Stomach (tissue), 9 donors: ENCODE results near the gene EIF4G3. TPM values are rescaled to one million over a fixed set of nuclear protein-coding genes. Genes with fewer than 3 reads are reported as not detected.
A peak's percentile ranks its signal among the peaks of the same experiment; 100 is the strongest.
"Not testable (repeated sequence)": the region's sequence is repeated elsewhere in the genome, so short reads cannot be mapped to it uniquely, and the experiment has no call there.

ENCODE experiments used
- DNase-seq, 2 donors: peaks; one replicate each; pipeline versions ENCODE4 v3.0.0 to v3.0.0-alpha.2; 2013 to 2019
- H3K27ac ChIP-seq, 5 donors: fragments of 200-600 bp in 4 of 5; sonication (generic) in 4 of 5; one replicate each; pipeline ENCODE4 v1.5.1; 2013 to 2019; ENCODE audit warnings: mild to moderate bottlenecking in 1 of 5, moderate library complexity in 1 of 5
- H3K27me3 ChIP-seq, 3 donors: fragments of 200-600 bp; sonication (generic); one replicate each; pipeline ENCODE4 v1.5.1; 2017 to 2019; ENCODE audit warnings: mixed run types in 1 of 3
- H3K36me3 ChIP-seq, 4 donors: fragments of 200-600 bp; sonication (generic); 1 replicate in 3 of 4; 2 replicates in 1 of 4; pipeline ENCODE4 v1.5.1; 2016 to 2019
- H3K4me1 ChIP-seq, 4 donors: fragments of 200-600 bp; sonication (generic); one replicate each; pipeline ENCODE4 v1.5.1; 2016 to 2019
- H3K4me3 ChIP-seq, 4 donors: fragments of 200-600 bp; sonication (generic) in 3 of 4; one replicate each; pipeline ENCODE4 v1.5.1; 2016 to 2019; ENCODE audit warnings: mild to moderate bottlenecking in 1 of 4
- H3K9me3 ChIP-seq, 4 donors: fragments of 200-600 bp; sonication (generic); one replicate each; pipeline ENCODE4 v1.5.1; 2016 to 2019
- CTCF ChIP-seq, 7 experiments: fragments of 450-650 bp in 4 of 7; fragments of 200-600 bp in 3 of 7; sonication (generic) in 3 of 7; IDR thresholded peaks; one replicate each; pipeline ENCODE4 v1.5.1; 2016 to 2019; ENCODE audit warnings: antibody characterized with exemption in 7 of 7, control low read depth in 2 of 7, mild to moderate bottlenecking in 1 of 7
- EP300 ChIP-seq: sonication (generic); formaldehyde crosslinking; IDR thresholded peaks from one replicate; pipeline ENCODE4 v1.6.1; 2017; ENCODE audit warnings: antibody characterized with exemption
- POLR2A ChIP-seq, 4 donors: fragments of 450-650 bp; IDR thresholded peaks; one replicate each; pipeline ENCODE4 v1.6.1; 2016; ENCODE audit warnings: antibody characterized with exemption in 4 of 4, control low read depth in 2 of 4, mild to moderate bottlenecking in 1 of 4, moderate library complexity in 1 of 4
- POLR2AphosphoS5 ChIP-seq, 3 donors: sonication (generic); formaldehyde crosslinking; IDR thresholded peaks; one replicate each; pipeline ENCODE4 v1.6.1; 2016; ENCODE audit warnings: antibody characterized with exemption in 3 of 3
- WGBS, 5 donors: extraction: QIAGEN DNeasy Blood & Tissue Kit in 3 of 5; methylation state at CpG; one replicate each; pipeline versions ENCODE4 v1.1.5 to v1.1.7; 2013 to 2018; 5-methylcytosine and 5-hydroxymethylcytosine counted together
- intact Hi-C: fragments of 100-400 bp; cut with DNase I; formaldehyde crosslinking; loops from one replicate; pipeline ENCODE4 v1.15.1; 2023; ENCODE audit warnings: low total_unique reads
- polyA plus RNA-seq, 3 donors: library from polyadenylated mRNA; stranded (reverse); fragments of 200-250 nt; gene quantifications; one replicate each; pipeline ENCODE4 v1.2.3, GENCODE V29; 2013
- total RNA-seq, 5 donors: library from RNA; depleted of rRNA; stranded (reverse); fragments of >200 nt; gene quantifications; one replicate each; pipeline versions ENCODE4 v1.1.0 to v1.2.3, GENCODE V29; 2014 to 2016
- donor health status: healthy with polysubstance abuse.
- donor health status: Bipolar disorder and iron deficiency.
- donor health status: healthy.

EIF4G3 gene
- total and polyA plus RNA-seq, 8 donors: 6.3 to 63.3 (median 44.7) TPM

- Histone ChIP-seq H3K27me3 (no peaks in the 10 kb centered on the region), H3K4me3 (no peak overlapping the region), H3K27ac (no peak overlapping the region), H3K4me1 (peaks cover 0 to 16% (median 9%) of the 10 kb centered on the region in 4 donors), H3K9me3 (no peaks in the 10 kb centered on the region), H3K36me3 (peaks cover 0 to 18% (median 11%) of the 10 kb centered on the region in 4 donors)
- WGBS, 5 donors: 47 to 78% (median 77%) methylated on average over 1 of the region's 1 CpG
- no peak for DNase-seq
- TF ChIP-seq EP300 (no peak), POLR2AphosphoS5 (IDR thresholded peaks at IDR 0.05) (no peak), CTCF (IDR thresholded peaks at IDR 0.05) (no peak), POLR2A (IDR thresholded peaks at IDR 0.05) (no peak)
- intact Hi-C loops: no loop called here
Measured at GRCh38 chr1:21141030-21141429, 35.7 kb downstream of the EIF4G3 start.

- no peak overlapping the region for H3K4me3 ChIP-seq
- TF ChIP-seq EP300: no peak
- no peak for TF ChIP-seq CTCF (IDR thresholded peaks at IDR 0.05)
- no peak for TF ChIP-seq POLR2AphosphoS5 (IDR thresholded peaks at IDR 0.05)
- no peak for TF ChIP-seq POLR2A (IDR thresholded peaks at IDR 0.05)
- H3K27me3 ChIP-seq: no peaks in the 10 kb centered on the region
- DNase-seq: peak in 1 of 2 donors; percentile 38
- no peak overlapping the region for H3K27ac ChIP-seq
- H3K9me3 ChIP-seq: no peaks in the 10 kb centered on the region
- H3K36me3 ChIP-seq: peaks cover 0 to 30% (median 20%) of the 10 kb centered on the region in 4 donors
- WGBS, 5 donors: 19 to 36% (median 29%) methylated on average over 2 of the region's 2 CpGs
- intact Hi-C loops: no loop called here
- H3K4me1 ChIP-seq: peaks cover 0 to 16% (median 9%) of the 10 kb centered on the region in 4 donors
Measured at GRCh38 chr1:21139601-21140000, 37.1 kb downstream of the EIF4G3 start.

- intact Hi-C loops, H3K4me3 ChIP-seq, H3K27ac ChIP-seq, DNase-seq, H3K27me3 ChIP-seq, H3K9me3 ChIP-seq: not testable (repeated sequence)
- H3K36me3 ChIP-seq: peaks cover 0 to 43% (median 31%) of the 10 kb centered on the region in 4 donors
- H3K4me1 ChIP-seq: peaks cover 0 to 16% (median 9%) of the 10 kb centered on the region in 4 donors
- 94 to 100% (median 99%) methylated on average over 5 of the region's 5 CpGs for WGBS, 5 donors
Measured at GRCh38 chr1:21136344-21136743, 40.4 kb downstream of the EIF4G3 start.

GRCh38 chr1:21131200-21131599 lies 45.5 kb downstream of the EIF4G3 start:
- intact Hi-C loops: no loop called here
- H3K4me1 ChIP-seq: no peaks in the 10 kb centered on the region
- H3K9me3 ChIP-seq: no peaks in the 10 kb centered on the region
- 95 to 100% (median 100%) methylated on average over 1 of the region's 1 CpG for WGBS, 5 donors
- no peaks in the 10 kb centered on the region for H3K27me3 ChIP-seq
- TF ChIP-seq POLR2A (IDR thresholded peaks at IDR 0.05) (no peak), CTCF (IDR thresholded peaks at IDR 0.05) (no peak), EP300 (no peak), POLR2AphosphoS5 (IDR thresholded peaks at IDR 0.05) (no peak)
- peaks cover 0 to 40% (median 23%) of the 10 kb centered on the region in 4 donors for H3K36me3 ChIP-seq
- no peak overlapping the region for H3K27ac ChIP-seq
- DNase-seq: no peak
- H3K4me3 ChIP-seq: no peak overlapping the region

GRCh38 chr1:21129407-21129806 lies 47.3 kb downstream of the EIF4G3 start:
- Histone ChIP-seq H3K27ac (no peak overlapping the region), H3K4me3 (no peak overlapping the region), H3K9me3 (no peaks in the 10 kb centered on the region), H3K36me3 (peaks cover 0 to 27% (median 19%) of the 10 kb centered on the region in 4 donors), H3K27me3 (no peaks in the 10 kb centered on the region), H3K4me1 (peaks cover 0 to 8% (median 2%) of the 10 kb centered on the region in 4 donors)
- TF ChIP-seq CTCF (IDR thresholded peaks at IDR 0.05): no peak
- no peak for TF ChIP-seq EP300
- TF ChIP-seq POLR2A (IDR thresholded peaks at IDR 0.05): no peak
- TF ChIP-seq POLR2AphosphoS5 (IDR thresholded peaks at IDR 0.05): no peak
- 40 to 50% (median 45%) methylated on average over 2 of the region's 2 CpGs for WGBS, 5 donors
- intact Hi-C loops: no loop called here
- no peak for DNase-seq
